ENCODE results near the gene ROBO3.

DNA sequence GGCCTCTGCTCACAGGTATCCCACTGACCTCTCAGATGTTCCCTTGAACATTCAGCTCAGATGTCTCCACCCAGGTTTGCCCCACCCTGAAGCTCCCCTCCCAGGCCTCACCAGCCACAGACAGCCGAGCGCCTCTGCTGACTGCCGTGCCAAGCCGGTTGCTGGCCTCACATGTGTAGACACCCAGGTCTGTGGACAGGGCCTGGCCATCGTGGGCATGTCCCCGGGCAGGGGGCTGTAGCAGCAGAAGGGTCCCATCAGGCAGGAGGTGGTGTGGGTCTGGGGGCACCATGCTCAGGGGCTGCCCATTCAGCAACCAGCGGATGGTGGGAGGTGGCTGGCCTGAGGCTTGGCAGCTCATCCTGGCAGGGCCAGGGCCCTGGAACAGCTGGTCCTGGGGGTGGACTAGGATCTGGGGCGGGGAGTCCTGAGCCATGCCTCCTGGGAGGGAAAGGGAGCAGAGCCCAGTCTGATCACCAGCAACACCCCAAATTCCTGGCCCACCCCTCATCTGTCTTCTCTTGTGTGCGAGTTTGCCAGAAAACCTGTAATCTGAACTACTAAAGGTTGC, 31.7 kb downstream of the ROBO3 start:
- TF ChIP-seq, protein P1, sequence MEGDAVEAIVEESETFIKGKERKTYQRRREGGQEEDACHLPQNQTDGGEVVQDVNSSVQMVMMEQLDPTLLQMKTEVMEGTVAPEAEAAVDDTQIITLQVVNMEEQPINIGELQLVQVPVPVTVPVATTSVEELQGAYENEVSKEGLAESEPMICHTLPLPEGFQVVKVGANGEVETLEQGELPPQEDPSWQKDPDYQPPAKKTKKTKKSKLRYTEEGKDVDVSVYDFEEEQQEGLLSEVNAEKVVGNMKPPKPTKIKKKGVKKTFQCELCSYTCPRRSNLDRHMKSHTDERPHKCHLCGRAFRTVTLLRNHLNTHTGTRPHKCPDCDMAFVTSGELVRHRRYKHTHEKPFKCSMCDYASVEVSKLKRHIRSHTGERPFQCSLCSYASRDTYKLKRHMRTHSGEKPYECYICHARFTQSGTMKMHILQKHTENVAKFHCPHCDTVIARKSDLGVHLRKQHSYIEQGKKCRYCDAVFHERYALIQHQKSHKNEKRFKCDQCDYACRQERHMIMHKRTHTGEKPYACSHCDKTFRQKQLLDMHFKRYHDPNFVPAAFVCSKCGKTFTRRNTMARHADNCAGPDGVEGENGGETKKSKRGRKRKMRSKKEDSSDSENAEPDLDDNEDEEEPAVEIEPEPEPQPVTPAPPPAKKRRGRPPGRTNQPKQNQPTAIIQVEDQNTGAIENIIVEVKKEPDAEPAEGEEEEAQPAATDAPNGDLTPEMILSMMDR (IDR thresholded peaks at IDR 0.05) = no peak
- no peak for TF ChIP-seq POLR2A (IDR thresholded peaks at IDR 0.05)

Data from thyroid gland (tissue), 4 donors.